ENCODE results near the gene CFAP46.

CFAP46 gene

GRCh38 chr10:132908621-132909295, 33.6 kb downstream of the CFAP46 start:
- no peak for TF ChIP-seq CTCF (IDR thresholded peaks at IDR 0.05; ENCODE audit: insufficient read depth, missing control alignments)
- DNase-seq (ENCODE audit: insufficient read length, low spot score) (no peak), FAIRE-seq (no peak)

GRCh38 chr10:132907821-132908620, 34.3 kb downstream of the CFAP46 start:
- no peak for TF ChIP-seq CTCF (IDR thresholded peaks at IDR 0.05; ENCODE audit: insufficient read depth, missing control alignments)
- FAIRE-seq (no peak), DNase-seq (ENCODE audit: insufficient read length, low spot score) (no peak)

- TF ChIP-seq CTCF (IDR thresholded peaks at IDR 0.05; ENCODE audit: insufficient read depth, missing control alignments), result no peak
- no peak for FAIRE-seq
- DNase-seq (ENCODE audit: insufficient read length, low spot score), result no peak
These were observed 35.5 kb downstream of the CFAP46 start for GRCh38 chr10:132906836-132907235.

- DNase-seq (ENCODE audit: insufficient read length, low spot score) (no peak), FAIRE-seq (no peak)
- no peak for TF ChIP-seq CTCF (IDR thresholded peaks at IDR 0.05; ENCODE audit: insufficient read depth, missing control alignments)
These were observed 36.3 kb downstream of the CFAP46 start for GRCh38 chr10:132906106-132906505.

- DNase-seq (ENCODE audit: insufficient read length, low spot score), result no peak
- FAIRE-seq, result no peak
- no peak for TF ChIP-seq CTCF (IDR thresholded peaks at IDR 0.05; ENCODE audit: insufficient read depth, missing control alignments)
These were observed 36.7 kb downstream of the CFAP46 start for GRCh38 chr10:132905661-132906060.

GRCh38 chr10:132904814-132905649, 37.3 kb downstream of the CFAP46 start:
- TF ChIP-seq CTCF (IDR thresholded peaks at IDR 0.05; ENCODE audit: insufficient read depth, missing control alignments), result no peak
- no peak for FAIRE-seq
- DNase-seq (ENCODE audit: insufficient read length, low spot score), result no peak

Measured in D721Med (cell line).